IMR-90 (cell line): ENCODE data around the gene FCHO1. TPM values are rescaled to one million over a fixed set of nuclear protein-coding genes. Genes with fewer than 3 reads are reported as not detected.

Source experiments
- ATAC-seq: fragments of 200-7000 bp; cut with Tn5 transposase; 2 replicates; pipeline ENCODE4 v1.9.1; 2020; ENCODE audit warnings: low read depth, mild to moderate bottlenecking, moderate library complexity
- BruUV-seq: library from RNA; stranded (reverse); fragments of 400-500 nt; replicated peaks from 2 replicates; lab custom pipeline; 2021; lab: Mats Ljungman, UMichigan
- CTCF ChIA-PET: fragments of 300-600 bp; formaldehyde crosslinking; extraction: SDS; loops from one replicate; lab custom pipeline; 2021; ENCODE audit warnings: antibody characterized with exemption; lab: Yijun Ruan, JAX
- POLR2A ChIA-PET: fragments of 300-600 bp; sonication (Branson Sonifier 250); formaldehyde crosslinking; loops from one replicate; lab custom pipeline; 2022; ENCODE audit warnings: antibody characterized with exemption; ENCODE audit not compliant: unreplicated experiment; lab: Charles Lee
- DNase-seq: peaks from one replicate; pipeline ENCODE4 v3.0.0; 2013
- H2AFZ ChIP-seq: replicated peaks from 2 replicates; pipeline ENCODE3; 2013; ENCODE audit warnings: low read length, mild to moderate bottlenecking; ENCODE audit not compliant: poor library complexity
- H2AK5ac ChIP-seq: 2 replicates; pipeline ENCODE4 v1.6.1; 2013; ENCODE audit warnings: low read depth, low read length, inconsistent platforms
- H2AK9ac ChIP-seq: replicated peaks from 2 replicates; pipeline ENCODE3; 2013; ENCODE audit warnings: mild to moderate bottlenecking, low read depth, low read length, moderate library complexity; ENCODE audit not compliant: poor library complexity
- H2BK120ac ChIP-seq: 2 replicates; pipeline ENCODE4 v1.6.1; 2013; ENCODE audit warnings: low read depth, low read length, inconsistent platforms
- H2BK15ac ChIP-seq: 3 replicates; pipeline ENCODE4 v1.6.1; 2013; ENCODE audit warnings: low read depth, low read length, inconsistent platforms
- H2BK20ac ChIP-seq: 2 replicates; pipeline ENCODE4 v1.6.1; 2013; ENCODE audit warnings: low read depth, mild to moderate bottlenecking, inconsistent platforms, low read length, moderate library complexity
- H2BK5ac ChIP-seq: 2 replicates; pipeline ENCODE4 v1.6.1; 2013; ENCODE audit warnings: mild to moderate bottlenecking, low read depth, low read length, inconsistent platforms; ENCODE audit not compliant: poor library complexity, severe bottlenecking
- H3K14ac ChIP-seq: replicated peaks from 2 replicates; pipeline ENCODE4 v1.6.1; 2013; ENCODE audit warnings: low read depth, low read length, inconsistent platforms
- H3K18ac ChIP-seq: 2 replicates; pipeline ENCODE4 v1.6.1; 2013; ENCODE audit warnings: low read depth, low read length, control low read depth
- H3K23ac ChIP-seq: 2 replicates; pipeline ENCODE4 v1.6.1; 2013; ENCODE audit warnings: low read depth, low read length, inconsistent platforms
- H3K27ac ChIP-seq: 2 replicates; pipeline ENCODE4 v1.5.1; 2013; ENCODE audit warnings: mild to moderate bottlenecking, control low read depth, low read length; ENCODE audit not compliant: insufficient read depth
- H3K27me3 ChIP-seq: 2 replicates; pipeline ENCODE4 v1.6.1; 2013; ENCODE audit warnings: low read length; ENCODE audit not compliant: control insufficient read depth, insufficient read depth
- H3K36me3 ChIP-seq: 2 replicates; pipeline ENCODE4 v1.6.1; 2013; ENCODE audit warnings: low read length, mixed read lengths; ENCODE audit not compliant: control insufficient read depth, insufficient read depth
- H3K4ac ChIP-seq: 2 replicates; pipeline ENCODE4 v1.6.1; 2013; ENCODE audit warnings: low read depth, low read length, inconsistent platforms
- H3K4me1 ChIP-seq: 2 replicates; pipeline ENCODE4 v1.6.1; 2013; ENCODE audit warnings: low read length, mixed read lengths; ENCODE audit not compliant: control insufficient read depth, insufficient read depth
- H3K4me2 ChIP-seq: 2 replicates; pipeline ENCODE4 v1.6.1; 2013; ENCODE audit warnings: low read depth, mild to moderate bottlenecking, control low read depth, low read length, moderate library complexity
- H3K4me3 ChIP-seq: 2 replicates; pipeline ENCODE4 v1.5.1; 2013; ENCODE audit warnings: low read depth, mild to moderate bottlenecking, control low read depth, low read length, moderate library complexity; ENCODE audit not compliant: insufficient read depth
- H3K56ac ChIP-seq: 2 replicates; pipeline ENCODE4 v1.6.1; 2013; ENCODE audit warnings: low read length, inconsistent platforms; ENCODE audit not compliant: insufficient read depth; ENCODE audit errors: extremely low read depth
- H3K79me1 ChIP-seq, 2 experiments: 2 replicates each; pipeline ENCODE4 v1.6.1; 2013; ENCODE audit warnings: low read length in 2 of 2, inconsistent platforms in 1 of 2, low read depth in 1 of 2
- H3K9ac ChIP-seq: 2 replicates; pipeline ENCODE4 v1.6.1; 2013; ENCODE audit warnings: low read depth, low read length, control low read depth
- H3K9me1 ChIP-seq: 2 replicates; pipeline ENCODE4 v1.6.1; 2013; ENCODE audit warnings: low read length, inconsistent platforms; ENCODE audit not compliant: insufficient read depth
- H3K9me3 ChIP-seq: 2 replicates; pipeline ENCODE4 v1.6.1; 2013; ENCODE audit warnings: low read length; ENCODE audit not compliant: control insufficient read depth, insufficient read depth
- H4K20me1 ChIP-seq: 2 replicates; pipeline ENCODE4 v1.6.1; 2013; ENCODE audit warnings: low read length, inconsistent platforms; ENCODE audit not compliant: insufficient read depth
- H4K5ac ChIP-seq: 2 replicates; pipeline ENCODE4 v1.6.1; 2013; ENCODE audit warnings: mild to moderate bottlenecking, low read depth, low read length, control low read depth
- H4K8ac ChIP-seq, 2 experiments: 2 replicates each; pipeline ENCODE4 v1.6.1; 2013; ENCODE audit warnings: low read depth in 2 of 2, low read length in 2 of 2, control low read depth in 1 of 2, inconsistent platforms in 1 of 2
- H4K91ac ChIP-seq: 2 replicates; pipeline ENCODE4 v1.6.1; 2013; ENCODE audit warnings: low read depth, low read length, inconsistent platforms; ENCODE audit not compliant: insufficient read depth
- BHLHE40 ChIP-seq: fragments of 150-350 bp; IDR thresholded peaks from 2 replicates; pipeline ENCODE4 v1.6.1; 2016; ENCODE audit warnings: mild to moderate bottlenecking, low read depth, low read length
- CEBPB ChIP-seq: IDR thresholded peaks from 2 replicates; pipeline ENCODE4 v1.6.1; 2012; ENCODE audit warnings: low read depth, low read length, improper control_type of control experiment
- CHD1 ChIP-seq: IDR thresholded peaks from 2 replicates; pipeline ENCODE4 v1.6.1; 2012; ENCODE audit warnings: low read depth, low read length, improper control_type of control experiment
- CTCF ChIP-seq: conservative IDR thresholded peaks from 2 replicates; pipeline ENCODE4 v1.5.1; 2012; ENCODE audit warnings: mild to moderate bottlenecking, low read depth, low read length, improper control_type of control experiment
- ELK1 ChIP-seq: fragments of 150-350 bp; IDR thresholded peaks from 2 replicates; pipeline ENCODE4 v1.6.1; 2016; ENCODE audit warnings: low read depth, mild to moderate bottlenecking, low read length, moderate library complexity, borderline replicate concordance
- FOS ChIP-seq: fragments of 150-350 bp; IDR thresholded peaks from 2 replicates; pipeline ENCODE4 v1.6.1; 2016; ENCODE audit warnings: low read depth, low read length
- MAFK ChIP-seq: IDR thresholded peaks from 2 replicates; pipeline ENCODE4 v1.6.1; 2012; ENCODE audit warnings: low read depth, low read length, improper control_type of control experiment
- MAZ ChIP-seq: IDR thresholded peaks from 2 replicates; pipeline ENCODE4 v1.6.1; 2012; ENCODE audit warnings: low read depth, mild to moderate bottlenecking, low read length, improper control_type of control experiment, moderate library complexity, borderline replicate concordance
- MXI1 ChIP-seq: IDR thresholded peaks from 2 replicates; pipeline ENCODE4 v1.6.1; 2012; ENCODE audit warnings: low read depth, mild to moderate bottlenecking, low read length, moderate library complexity, borderline replicate concordance
- NFE2L2 ChIP-seq: fragments of 150-350 bp; IDR thresholded peaks from 2 replicates; pipeline ENCODE4 v1.6.1; 2016; ENCODE audit warnings: low read depth, mild to moderate bottlenecking, low read length
- POLR2A ChIP-seq: IDR thresholded peaks from 2 replicates; pipeline ENCODE4 v1.6.1; 2012; ENCODE audit warnings: mild to moderate bottlenecking, low read depth, low read length
- RAD21 ChIP-seq: IDR thresholded peaks from 2 replicates; pipeline ENCODE4 v1.6.1; 2012; ENCODE audit warnings: low read length, improper control_type of control experiment
- RCOR1 ChIP-seq: IDR thresholded peaks from 2 replicates; pipeline ENCODE4 v1.6.1; 2012; ENCODE audit warnings: mild to moderate bottlenecking, low read length, improper control_type of control experiment; ENCODE audit not compliant: insufficient replicate concordance
- RFX5 ChIP-seq: IDR thresholded peaks from 2 replicates; pipeline ENCODE4 v1.8.0; 2012; ENCODE audit warnings: low read depth, mild to moderate bottlenecking, low read length, moderate library complexity
- SMC3 ChIP-seq: fragments of 150-350 bp; IDR thresholded peaks from 2 replicates; pipeline ENCODE4 v1.6.1; 2016; ENCODE audit warnings: low read depth, mild to moderate bottlenecking, antibody characterized with exemption, low read length, moderate library complexity
- USF2 ChIP-seq: fragments of 150-350 bp; IDR thresholded peaks from 2 replicates; pipeline ENCODE4 v1.6.1; 2017; ENCODE audit warnings: mild to moderate bottlenecking, antibody characterized with exemption, low read length, low read depth
- WGBS, 2 experiments: methylation state at CpG; one replicate each; pipeline versions ENCODE4 v1.1.5 to v1.1.7; 2013; ENCODE audit warnings: missing lambda C conversion rate in 2 of 2; ENCODE audit not compliant: insufficient read length in 1 of 2; ENCODE audit errors: extremely low coverage in 2 of 2; 5-methylcytosine and 5-hydroxymethylcytosine counted together
- dilution Hi-C: fragments of 300-500 bp; cut with HindIII; formaldehyde crosslinking; loops from one replicate; pipeline ENCODE4 v1.14.3; 2018; ENCODE audit warnings: low sequenced_read_pairs; ENCODE audit not compliant: unreplicated experiment
- in situ Hi-C: fragments of 300-500 bp; cut with MboI; formaldehyde crosslinking; loops from 3 replicates; pipeline ENCODE4 v1.14.3; 2019; ENCODE audit warnings: low sequenced_read_pairs, inconsistent platforms, mixed read lengths
- intact Hi-C: fragments of 100-400 bp; cut with micrococcal nuclease; formaldehyde crosslinking; loops from 2 replicates; pipeline ENCODE4 v1.10.0; 2022
- polyA plus RNA-seq, 3 experiments: library from polyadenylated mRNA; depleted of rRNA; stranded (reverse); fragments of >200 nt; gene quantifications; 2 replicates each; pipeline ENCODE4 v1.2.3, GENCODE V29; 2012; ENCODE audit warnings: low replicate concordance in 1 of 3
- total RNA-seq: library from RNA; depleted of rRNA; stranded (reverse); fragments of >200 nt; gene quantifications from 2 replicates; pipeline ENCODE4 v1.2.3, GENCODE V29; 2012

The FCHO1 gene
- total and polyA plus RNA-seq, 2 of the 4 experiments (the other 2 are of a cell fraction): 0.18 to 1.0 TPM

- H3K36me3 ChIP-seq: no peaks in the 10 kb centered on the region
- H2BK5ac ChIP-seq: no peak overlapping the region
- no peaks in the 10 kb centered on the region for H4K20me1 ChIP-seq
- no TSS peak for BruUV-seq
- no peak overlapping the region for H2AK9ac ChIP-seq
- no peaks in the 10 kb centered on the region for H3K9me3 ChIP-seq
- H3K18ac ChIP-seq: no peak overlapping the region
- H2BK15ac ChIP-seq: no peak overlapping the region
- H3K79me1 ChIP-seq: no peaks in the 10 kb centered on the region
- H3K56ac ChIP-seq: no peak overlapping the region
- H2BK120ac ChIP-seq: no peak overlapping the region
- H3K23ac ChIP-seq: no peak overlapping the region
- no peak overlapping the region for H3K27ac ChIP-seq
- POLR2A ChIA-PET: no interaction called here
- H2AFZ ChIP-seq: no peak overlapping the region
- H3K4me2 ChIP-seq: no peak overlapping the region
- WGBS, 2 experiments: no CpG with 5 or more reads among the region's 2 CpGs
- in situ Hi-C loops (no loop called here), intact Hi-C loops (loop anchor here (10.0 kb wide), 1 partner anchor 66 kb away; the partner anchor contains the start of gene RPL18A), dilution Hi-C loops (no loop called here)
- no peak overlapping the region for H2AK5ac ChIP-seq
- no peak overlapping the region for H4K91ac ChIP-seq
- DNase-seq: no peak
- no peaks in the 10 kb centered on the region for H3K9me1 ChIP-seq
- no peak overlapping the region for H3K4ac ChIP-seq
- CTCF ChIA-PET: no interaction called here
- no peak overlapping the region for H4K8ac ChIP-seq
- no peak overlapping the region for H3K14ac ChIP-seq
- no peak overlapping the region for H2BK20ac ChIP-seq
- ATAC-seq: no peak
- peaks cover 13% of the 10 kb centered on the region for H3K27me3 ChIP-seq
- TF ChIP-seq RAD21 (no peak), BHLHE40 (no peak), ELK1 (no peak), RCOR1 (no peak), USF2 (no peak), POLR2A (no peak), CHD1 (no peak), FOS (no peak), CEBPB (no peak), NFE2L2 (no peak), SMC3 (no peak), CTCF (no peak), MXI1 (no peak), RFX5 (no peak), MAFK (no peak), MAZ (no peak)
- no peak overlapping the region for H4K5ac ChIP-seq
- H3K4me1 ChIP-seq: no peaks in the 10 kb centered on the region
- H3K4me3 ChIP-seq: no peak overlapping the region
- no peak overlapping the region for H3K9ac ChIP-seq
These were observed 37.4 kb downstream of the FCHO1 start for GRCh38 chr19:17788632-17789031.
